ENCODE measurements around the gene IL16. TPM values are rescaled to one million over a fixed set of nuclear protein-coding genes. Genes with fewer than 3 reads are reported as not detected.

Gene IL16
- total RNA-seq, result 2.4 and 3.2 TPM in 2 replicates

DNA sequence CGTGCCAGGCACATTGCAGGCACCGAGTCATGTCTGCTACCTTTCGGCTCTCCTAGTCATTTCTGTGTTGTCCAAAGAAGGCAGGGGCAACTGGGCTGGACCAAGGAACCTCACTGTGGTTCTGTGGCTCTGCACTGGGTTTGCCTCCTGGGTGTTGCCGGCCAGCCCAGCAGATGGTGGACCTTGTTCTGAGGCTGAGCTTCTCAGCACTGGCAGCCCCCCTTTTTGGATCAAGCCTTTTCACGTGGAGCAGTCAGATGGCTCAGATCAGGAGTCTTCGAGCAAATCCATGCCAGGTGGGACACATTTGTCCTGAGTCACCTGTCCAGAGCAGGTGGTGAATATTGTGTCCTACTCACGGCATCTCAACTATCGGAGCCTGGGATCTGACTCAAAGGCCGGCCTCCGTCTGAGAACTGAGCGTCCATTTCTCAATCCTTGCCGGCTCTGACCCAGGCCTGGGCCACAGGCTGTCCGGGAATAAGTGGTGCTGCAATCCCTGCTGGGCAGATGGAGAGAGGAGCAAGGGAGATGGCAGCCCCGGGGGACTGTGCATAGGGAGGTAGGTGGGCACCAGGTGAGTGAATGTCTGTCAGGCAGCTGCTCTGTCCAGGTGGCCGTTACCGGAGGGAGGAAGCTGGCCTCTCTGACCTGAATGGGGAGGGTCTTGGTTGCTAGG lies at the start of gene IL16:
IL16 (plus strand) TSS at position 304 of the 679 bp plus-strand sequence. CDS start 28,521 bp downstream, outside the sequence.

DNA sequence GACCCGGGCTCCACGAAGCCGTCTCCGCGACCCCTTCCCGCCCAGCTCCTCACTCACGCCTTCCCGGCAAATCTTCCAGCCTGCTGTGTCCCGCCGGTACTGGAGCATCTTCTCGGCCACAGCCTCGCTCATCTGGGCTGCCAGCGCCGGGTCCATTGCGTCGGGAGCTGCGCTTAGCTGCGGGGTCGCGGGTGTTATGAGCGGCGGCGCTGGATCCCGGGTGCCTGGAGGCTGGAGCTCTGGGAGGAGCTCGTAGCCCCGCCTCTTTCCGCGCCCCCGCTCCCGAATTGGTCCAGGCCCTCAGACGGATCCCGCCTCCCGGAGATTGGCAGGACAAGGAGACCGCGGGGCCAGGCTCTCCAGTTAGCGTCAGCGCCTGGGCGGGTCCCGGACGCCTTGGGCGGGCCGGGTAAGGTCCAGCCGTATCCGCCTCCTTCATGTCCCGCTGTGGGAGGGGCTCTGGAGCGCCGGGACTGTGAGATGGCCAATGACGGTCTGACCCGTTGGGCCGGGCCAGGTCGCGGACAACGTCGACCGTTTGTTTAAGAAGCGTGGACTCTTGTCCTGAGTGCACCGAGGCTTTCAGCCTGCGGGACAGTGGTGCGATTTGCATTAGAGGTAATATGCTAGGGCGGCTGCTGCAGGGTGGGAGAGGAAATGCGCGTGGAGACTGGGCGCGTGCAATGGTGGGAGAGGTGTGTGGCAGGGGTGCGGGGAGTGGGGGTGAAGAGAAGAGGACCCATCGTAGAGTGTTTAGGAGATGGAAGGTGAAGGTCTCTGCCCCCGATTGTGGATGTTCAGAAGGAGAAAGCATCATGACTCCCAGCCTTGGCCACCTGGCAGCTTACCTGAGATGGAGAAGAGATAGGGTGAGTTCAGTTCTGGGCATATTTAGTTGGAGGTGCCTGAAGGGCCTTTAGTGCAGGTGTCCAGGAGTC lies 127.5 kb downstream of the IL16 start, which contains the start of gene STARD5:
STARD5 (minus strand) TSS at position 198 of the 938 bp plus-strand sequence; CDS start at position 156, 42 bp downstream.

Other genes starting within 250 kb of the IL16 start
- 18.9 and 22.6 TPM in 2 replicates for gene MESD, start 207.1 kb upstream of the IL16 start, total RNA-seq
- 2.0 and 2.7 TPM in 2 replicates for gene TLNRD1, start 196.0 kb upstream of the IL16 start, total RNA-seq
- 0.16 and 0.17 TPM in 2 replicates for gene CFAP161, start 62.6 kb upstream of the IL16 start, total RNA-seq
- 8.3 and 11.0 TPM in 2 replicates for gene STARD5, start 127.3 kb downstream of the IL16 start, total RNA-seq
- under 0.01 TPM in 1 of 2 replicates, not detected in the other for gene TMC3, start 177.3 kb downstream of the IL16 start, total RNA-seq

All from bronchial smooth muscle cell (primary cell).